GM12878 (cell line): ENCODE data around the gene PRRC2B. TPM values are rescaled to one million over a fixed set of nuclear protein-coding genes. Genes with fewer than 3 reads are reported as not detected.

Experiments
- ATAC-seq: fragments of 200-7000 bp; cut with Tn5 transposase; 3 replicates; pipeline ENCODE4 v1.9.1; 2020; ENCODE audit warnings: mild to moderate bottlenecking, moderate library complexity
- BruUV-seq: library from RNA; stranded (reverse); fragments of 400-500 nt; replicated peaks from 2 replicates; lab custom pipeline; 2021; lab: Mats Ljungman, UMichigan
- CTCF ChIA-PET: fragments of 300-600 bp; sonication (Branson Sonifier 250); formaldehyde crosslinking; extraction: SDS; loops from one replicate; lab custom pipeline; 2021; ENCODE audit warnings: inconsistent platforms; lab: Yijun Ruan, JAX
- POLR2A ChIA-PET: fragments of 350-600 bp; formaldehyde crosslinking; extraction: SDS; loops from one replicate; lab custom pipeline; 2021; ENCODE audit warnings: inconsistent platforms; lab: Charles Lee
- RAD21 ChIA-PET: fragments of 300-600 bp; sonication (Branson Sonifier 250); formaldehyde crosslinking; loops from one replicate; lab custom pipeline; 2023; ENCODE audit warnings: antibody characterized with exemption; ENCODE audit not compliant: unreplicated experiment; lab: Charles Lee
- SMC1A ChIA-PET: fragments of 300-600 bp; sonication (Branson Sonifier 250); formaldehyde crosslinking; loops from one replicate; lab custom pipeline; 2023; ENCODE audit not compliant: unreplicated experiment, uncharacterized antibody; lab: Charles Lee
- DNase-seq: peaks from one replicate; pipeline ENCODE4 v3.0.0-alpha.2; 2011; ENCODE audit warnings: low read depth, low spot score
- FAIRE-seq: peaks from 3 replicates; lab custom pipeline; 2011; peaks lifted over from hg19 to GRCh38; lab: Jason Lieb, UNC
- H2AFZ ChIP-seq: 2 replicates; pipeline ENCODE4 v1.6.0; 2011; ENCODE audit warnings: low read depth, low read length, control low read depth; ENCODE audit not compliant: control insufficient read depth
- H3K27ac ChIP-seq: 2 replicates; pipeline ENCODE4 v1.5.1; 2011; ENCODE audit warnings: control low read depth; ENCODE audit not compliant: control insufficient read depth, insufficient read depth
- H3K27me3 ChIP-seq, 2 experiments: replicated peaks in 1 of 2; 2 replicates each; pipeline versions ENCODE4 v1.6.0 to v1.6.1; 2011; ENCODE audit warnings: low read length in 1 of 2; ENCODE audit not compliant: control insufficient read depth in 2 of 2, insufficient read depth in 2 of 2
- H3K36me3 ChIP-seq, 2 experiments: 2 replicates each; pipeline ENCODE4 v1.5.1; 2011; ENCODE audit warnings: low read length in 1 of 2; ENCODE audit not compliant: control insufficient read depth in 2 of 2, insufficient read depth in 2 of 2
- H3K4me1 ChIP-seq: 2 replicates; pipeline ENCODE4 v1.6.1; 2011; ENCODE audit warnings: mild to moderate bottlenecking, low read length, moderate library complexity, mixed read lengths; ENCODE audit not compliant: control insufficient read depth, insufficient read depth
- H3K4me2 ChIP-seq: 2 replicates; pipeline ENCODE4 v1.6.0; 2011; ENCODE audit warnings: control low read depth; ENCODE audit not compliant: control insufficient read depth, insufficient read depth
- H3K4me3 ChIP-seq: fragments of 200-600 bp; sonication (generic); 2 replicates; pipeline ENCODE4 v1.5.1; 2016
- H3K79me2 ChIP-seq: 2 replicates; pipeline ENCODE4 v1.6.0; 2011; ENCODE audit warnings: low read length; ENCODE audit not compliant: control insufficient read depth, insufficient read depth
- H3K9ac ChIP-seq: 2 replicates; pipeline ENCODE4 v1.8.0; 2011; ENCODE audit warnings: low read length, control low read depth, mixed read lengths; ENCODE audit not compliant: control insufficient read depth, insufficient read depth
- H3K9me3 ChIP-seq: replicated peaks from 3 replicates; pipeline ENCODE4 v1.5.1; 2011; ENCODE audit warnings: mild to moderate bottlenecking, low read length; ENCODE audit not compliant: control insufficient read depth, insufficient read depth
- H4K20me1 ChIP-seq: 2 replicates; pipeline ENCODE4 v1.6.0; 2011; ENCODE audit not compliant: control insufficient read depth, insufficient read depth
- ATF2 ChIP-seq: IDR thresholded peaks from 2 replicates; pipeline ENCODE4 v1.6.1; 2012; ENCODE audit warnings: low read length, inconsistent platforms
- BCL11A ChIP-seq: IDR thresholded peaks from 2 replicates; pipeline ENCODE4 v1.6.1; 2011; ENCODE audit warnings: low read depth, low read length
- BHLHE40 ChIP-seq, 2 experiments: fragments of 450-650 bp in 1 of 2; IDR thresholded peaks; 2 replicates each; pipeline ENCODE4 v1.6.1; 2011 to 2017; ENCODE audit warnings: low read depth in 2 of 2, borderline replicate concordance in 1 of 2, improper control_type of control experiment in 1 of 2, low read length in 1 of 2, mild to moderate bottlenecking in 1 of 2
- CREB1 ChIP-seq: IDR thresholded peaks from 2 replicates; pipeline ENCODE4 v1.6.1; 2012; ENCODE audit warnings: low read depth, mild to moderate bottlenecking, inconsistent platforms
- ESRRA ChIP-seq: IDR thresholded peaks from 2 replicates; pipeline ENCODE4 v1.6.1; 2012; ENCODE audit warnings: mild to moderate bottlenecking, low read length, improper control_type of control experiment
- HDAC6 ChIP-seq: fragments of 200-600 bp; sonication (generic); IDR thresholded peaks from one replicate; pipeline ENCODE4 v1.8.0; 2017; ENCODE audit warnings: antibody characterized with exemption; ENCODE audit not compliant: unreplicated experiment
- HDGF ChIP-seq: fragments of 450-650 bp; IDR thresholded peaks from 2 replicates; pipeline ENCODE4 v1.6.1; 2016; ENCODE audit warnings: antibody characterized with exemption
- MTA2 ChIP-seq: fragments of 450-650 bp; IDR thresholded peaks from 2 replicates; pipeline ENCODE4 v1.6.1; 2016; ENCODE audit warnings: low read depth, mild to moderate bottlenecking, moderate library complexity
- MTA3 ChIP-seq: IDR thresholded peaks from 2 replicates; pipeline ENCODE4 v1.6.1; 2012; ENCODE audit warnings: low read length, inconsistent platforms, borderline replicate concordance
- NFXL1 ChIP-seq: fragments of 450-650 bp; IDR thresholded peaks from 2 replicates; pipeline ENCODE4 v1.6.1; 2017; ENCODE audit warnings: antibody characterized with exemption, mild to moderate bottlenecking, borderline replicate concordance
- SUPT20H ChIP-seq: IDR thresholded peaks from 2 replicates; pipeline ENCODE4 v1.6.1; 2011; ENCODE audit warnings: low read depth, mild to moderate bottlenecking, low read length, moderate library complexity, borderline replicate concordance; ENCODE audit not compliant: control insufficient read depth
- TAF1 ChIP-seq: IDR thresholded peaks from 2 replicates; pipeline ENCODE4 v1.6.1; 2011; ENCODE audit warnings: mild to moderate bottlenecking, low read depth, low read length, borderline replicate concordance
- YY1 ChIP-seq: IDR thresholded peaks from 2 replicates; pipeline ENCODE4 v1.6.1; 2011; ENCODE audit warnings: low read depth, mild to moderate bottlenecking, low read length
- ZSCAN29 ChIP-seq: fragments of 450-650 bp; IDR thresholded peaks from 2 replicates; pipeline ENCODE4 v1.6.1; 2017; ENCODE audit warnings: mild to moderate bottlenecking, moderate library complexity
- WGBS: methylation state at CpG from one replicate; pipeline ENCODE4 v1.1.6; 2016; ENCODE audit warnings: low lambda C conversion rate; ENCODE audit not compliant: insufficient replicate concordance, insufficient coverage; ENCODE audit errors: missing lambda C conversion rate; 5-methylcytosine and 5-hydroxymethylcytosine counted together
- in situ Hi-C: fragments of 300-500 bp; cut with MboI; formaldehyde crosslinking; loops from 9 replicates; pipeline ENCODE4 v1.14.3; 2018; ENCODE audit warnings: mixed read lengths
- intact Hi-C: fragments of 100-400 bp; cut with micrococcal nuclease; formaldehyde crosslinking; loops from one replicate; pipeline ENCODE4 v1.14.2; 2022; ENCODE audit not compliant: unreplicated experiment
- polyA plus RNA-seq, 11 experiments: library from polyadenylated mRNA; depleted of rRNA in 4 of 11; unstranded in 6 of 11; stranded (reverse) in 5 of 11; fragments of >200 nt; fragmentation: Nextera tagmentation in 4 of 11; fragmentation: Illumina TruSeq in 1 of 11; extraction: Ambion mirVana in 4 of 11; extraction: Trizol in 1 of 11; gene quantifications; 1 replicate in 1 of 11; 2 replicates in 10 of 11; pipeline versions ENCODE4 v1.2.1 to v1.2.3, GENCODE V29; 2011 to 2016; ENCODE audit warnings: inconsistent platforms in 2 of 11, missing spikeins in 2 of 11, low read depth in 1 of 11
- total RNA-seq, 4 experiments: library from RNA; depleted of rRNA in 3 of 4; stranded (reverse); fragments of >200 nt in 3 of 4; fragmentation: Illumina TruSeq in 1 of 4; extraction: Trizol in 1 of 4; gene quantifications; 2 replicates each; pipeline versions ENCODE4 v1.2.1 to v1.2.3, GENCODE V29; 2013 to 2021
- TF ChIP-seq, protein P1 (sequence below): fragments of 450-650 bp; IDR thresholded peaks from 2 replicates; pipeline ENCODE4 v1.6.1; 2016; ENCODE audit warnings: mild to moderate bottlenecking, moderate library complexity, borderline replicate concordance

Gene PRRC2B
- total and polyA plus RNA-seq, 10 of the 15 experiments (the other 5 are each of a cell fraction or from before 2014, with no cell fraction given): 0.84 to 155 (median 28.7) TPM

DNA sequence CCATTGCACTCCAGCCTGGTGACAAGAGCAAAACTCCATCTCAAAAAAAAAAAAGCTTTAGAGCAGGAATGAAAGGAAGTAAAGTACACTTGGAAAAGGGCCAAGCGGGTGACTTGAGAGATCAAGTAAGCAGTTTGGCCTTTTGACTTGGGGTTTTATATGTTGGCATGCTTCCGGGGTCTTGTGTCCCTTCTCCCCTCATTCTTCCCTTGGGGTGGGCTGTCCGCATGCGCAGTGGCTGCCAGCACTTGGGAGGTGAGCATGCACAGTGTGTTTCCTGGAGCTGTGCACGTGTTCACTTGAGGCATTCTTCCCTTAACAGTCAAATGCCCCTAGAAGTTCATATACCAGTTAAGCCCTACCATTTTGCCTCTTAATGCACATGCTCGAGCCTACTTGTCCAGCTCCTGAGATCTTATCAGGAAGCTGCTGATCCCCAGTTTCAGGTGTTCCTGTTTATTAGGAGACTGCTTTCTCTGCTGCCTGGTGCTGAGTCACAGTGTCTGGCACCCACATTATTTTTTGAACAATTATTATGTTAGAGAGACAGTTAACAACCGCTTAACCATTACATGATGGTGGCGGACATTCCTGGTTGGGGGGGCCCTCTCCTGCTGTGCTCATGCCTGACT, 32.6 kb upstream of the PRRC2B start:
- ChIA-PET SMC1A (no interaction called here), POLR2A (interaction anchor here (0.7 kb wide), 1 partner anchor 37 kb away, joined by 4 read pairs; no protein-coding TSS in a partner anchor), CTCF (interaction anchor here (1.0 kb wide), 1 partner anchor 12 kb away, joined by 4 read pairs; no protein-coding TSS in a partner anchor), RAD21 (no interaction called here)
- BruUV-seq: no TSS peak
- no peaks in the 10 kb centered on the region for H3K9me3 ChIP-seq
- H3K27ac ChIP-seq: no peak overlapping the region
- H3K4me2 ChIP-seq: no peak overlapping the region
- H3K4me3 ChIP-seq: no peak overlapping the region
- 61% methylated on average over 8 of the region's 8 CpGs for WGBS
- DNase-seq: no peak
- in situ Hi-C loops (no loop called here), intact Hi-C loops (no loop called here)
- no peaks in the 10 kb centered on the region for H3K4me1 ChIP-seq
- no peak for FAIRE-seq
- H2AFZ ChIP-seq: no peak overlapping the region
- ATAC-seq: no peak
- H3K79me2 ChIP-seq: no peaks in the 10 kb centered on the region
- no peaks in the 10 kb centered on the region for H4K20me1 ChIP-seq
- H3K36me3 ChIP-seq: no peaks in the 10 kb centered on the region
- no peak overlapping the region for H3K9ac ChIP-seq
- TF ChIP-seq SUPT20H (no peak), YY1 (no peak), NFXL1 (no peak), ESRRA (no peak), BHLHE40 (IDR thresholded peaks at IDR 0.05; ENCODE audit: borderline replicate concordance in 1 of 2, low read depth in 2 of 2, low read length in 1 of 2) (no peak), HDGF (no peak), ZSCAN29 (no peak), BCL11A (no peak), MTA2 (no peak), CREB1 (no peak), TAF1 (no peak), ATF2 (no peak), HDAC6 (no peak), MTA3 (no peak)
- TF ChIP-seq, protein P1, sequence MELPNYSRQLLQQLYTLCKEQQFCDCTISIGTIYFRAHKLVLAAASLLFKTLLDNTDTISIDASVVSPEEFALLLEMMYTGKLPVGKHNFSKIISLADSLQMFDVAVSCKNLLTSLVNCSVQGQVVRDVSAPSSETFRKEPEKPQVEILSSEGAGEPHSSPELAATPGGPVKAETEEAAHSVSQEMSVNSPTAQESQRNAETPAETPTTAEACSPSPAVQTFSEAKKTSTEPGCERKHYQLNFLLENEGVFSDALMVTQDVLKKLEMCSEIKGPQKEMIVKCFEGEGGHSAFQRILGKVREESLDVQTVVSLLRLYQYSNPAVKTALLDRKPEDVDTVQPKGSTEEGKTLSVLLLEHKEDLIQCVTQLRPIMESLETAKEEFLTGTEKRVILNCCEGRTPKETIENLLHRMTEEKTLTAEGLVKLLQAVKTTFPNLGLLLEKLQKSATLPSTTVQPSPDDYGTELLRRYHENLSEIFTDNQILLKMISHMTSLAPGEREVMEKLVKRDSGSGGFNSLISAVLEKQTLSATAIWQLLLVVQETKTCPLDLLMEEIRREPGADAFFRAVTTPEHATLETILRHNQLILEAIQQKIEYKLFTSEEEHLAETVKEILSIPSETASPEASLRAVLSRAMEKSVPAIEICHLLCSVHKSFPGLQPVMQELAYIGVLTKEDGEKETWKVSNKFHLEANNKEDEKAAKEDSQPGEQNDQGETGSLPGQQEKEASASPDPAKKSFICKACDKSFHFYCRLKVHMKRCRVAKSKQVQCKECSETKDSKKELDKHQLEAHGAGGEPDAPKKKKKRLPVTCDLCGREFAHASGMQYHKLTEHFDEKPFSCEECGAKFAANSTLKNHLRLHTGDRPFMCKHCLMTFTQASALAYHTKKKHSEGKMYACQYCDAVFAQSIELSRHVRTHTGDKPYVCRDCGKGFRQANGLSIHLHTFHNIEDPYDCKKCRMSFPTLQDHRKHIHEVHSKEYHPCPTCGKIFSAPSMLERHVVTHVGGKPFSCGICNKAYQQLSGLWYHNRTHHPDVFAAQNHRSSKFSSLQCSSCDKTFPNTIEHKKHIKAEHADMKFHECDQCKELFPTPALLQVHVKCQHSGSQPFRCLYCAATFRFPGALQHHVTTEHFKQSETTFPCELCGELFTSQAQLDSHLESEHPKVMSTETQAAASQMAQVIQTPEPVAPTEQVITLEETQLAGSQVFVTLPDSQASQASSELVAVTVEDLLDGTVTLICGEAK: no peak
- no peaks in the 10 kb centered on the region for H3K27me3 ChIP-seq
